RWPE2 (cell line): ENCODE data around the gene RTN4IP1.
A peak's percentile ranks its signal among the peaks of the same experiment; 100 is the strongest.

Experiments used
- ATAC-seq: fragments of 200-7000 bp; cut with Tn5 transposase; 3 replicates; pipeline ENCODE4 v1.9.1; 2021; ENCODE audit warnings: low read depth
- DNase-seq: peaks from one replicate; pipeline ENCODE4 v3.0.0-alpha.2; 2020; ENCODE audit warnings: low spot score
- H3K27ac ChIP-seq: fragments of 450-650 bp; 2 replicates; pipeline ENCODE4 v1.5.1; 2017; ENCODE audit warnings: mild to moderate bottlenecking; ENCODE audit not compliant: poor library complexity, severe bottlenecking
- H3K27me3 ChIP-seq: fragments of 250-450 bp; sonication (Bioruptor Pico); 2 replicates; pipeline ENCODE4 v1.5.1; 2021; ENCODE audit warnings: mild to moderate bottlenecking, moderate library complexity; ENCODE audit not compliant: insufficient read depth, poor library complexity, severe bottlenecking
- H3K36me3 ChIP-seq: fragments of 250-450 bp; sonication (Bioruptor Pico); 2 replicates; pipeline ENCODE4 v1.5.1; 2020; ENCODE audit warnings: low read depth, mild to moderate bottlenecking, moderate library complexity
- H3K4me1 ChIP-seq: fragments of 250-450 bp; sonication (Bioruptor Pico); 2 replicates; pipeline ENCODE4 v1.5.1; 2021; ENCODE audit warnings: mild to moderate bottlenecking, moderate library complexity; ENCODE audit not compliant: insufficient read depth, poor library complexity, severe bottlenecking
- H3K4me3 ChIP-seq: fragments of 250-450 bp; sonication (Bioruptor Pico); 2 replicates; pipeline ENCODE4 v1.5.1; 2021; ENCODE audit warnings: mild to moderate bottlenecking, moderate library complexity; ENCODE audit not compliant: severe bottlenecking
- H3K9me3 ChIP-seq: fragments of 250-450 bp; sonication (Bioruptor Pico); 2 replicates; pipeline ENCODE4 v1.5.1; 2021; ENCODE audit warnings: mild to moderate bottlenecking, moderate library complexity; ENCODE audit not compliant: severe bottlenecking
- TF ChIP-seq, protein P1 (sequence below): fragments of 450-650 bp; IDR thresholded peaks from one replicate; pipeline ENCODE4 v1.5.1; 2017; ENCODE audit warnings: mild to moderate bottlenecking, moderate library complexity; ENCODE audit not compliant: poor library complexity, severe bottlenecking

Gene RTN4IP1

DNA sequence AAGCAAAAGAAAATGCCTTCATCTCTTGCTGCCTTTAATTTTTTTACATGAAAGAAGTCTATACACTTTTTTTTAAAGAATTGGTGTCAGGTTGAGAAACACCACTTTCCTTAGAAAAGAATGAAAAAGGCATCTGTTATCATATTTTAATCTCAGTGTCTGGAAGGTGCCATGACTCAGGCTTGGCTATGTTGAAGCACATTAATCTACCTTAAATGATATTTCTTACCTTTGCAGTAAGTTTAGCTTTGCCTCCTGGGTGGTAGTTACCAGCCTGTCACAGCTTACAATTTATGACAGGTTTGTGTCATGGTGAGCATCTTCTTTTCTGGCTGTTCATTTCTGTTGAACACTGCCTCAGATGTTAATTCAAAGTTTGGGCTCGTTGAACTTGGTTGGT lies 95.3 kb downstream of the RTN4IP1 start:
- Histone ChIP-seq H3K9me3 (no peaks in the 10 kb centered on the region), H3K36me3 (peaks cover 96% of the 10 kb centered on the region), H3K4me1 (peaks cover 51% of the 10 kb centered on the region), H3K27me3 (no peaks in the 10 kb centered on the region), H3K4me3 (no peak overlapping the region), H3K27ac (peak overlapping the region; percentile 99)
- DNase-seq (no peak), ATAC-seq (peak; percentile 33; the same call in 1 of the 3 replicates)
- TF ChIP-seq, protein P1, sequence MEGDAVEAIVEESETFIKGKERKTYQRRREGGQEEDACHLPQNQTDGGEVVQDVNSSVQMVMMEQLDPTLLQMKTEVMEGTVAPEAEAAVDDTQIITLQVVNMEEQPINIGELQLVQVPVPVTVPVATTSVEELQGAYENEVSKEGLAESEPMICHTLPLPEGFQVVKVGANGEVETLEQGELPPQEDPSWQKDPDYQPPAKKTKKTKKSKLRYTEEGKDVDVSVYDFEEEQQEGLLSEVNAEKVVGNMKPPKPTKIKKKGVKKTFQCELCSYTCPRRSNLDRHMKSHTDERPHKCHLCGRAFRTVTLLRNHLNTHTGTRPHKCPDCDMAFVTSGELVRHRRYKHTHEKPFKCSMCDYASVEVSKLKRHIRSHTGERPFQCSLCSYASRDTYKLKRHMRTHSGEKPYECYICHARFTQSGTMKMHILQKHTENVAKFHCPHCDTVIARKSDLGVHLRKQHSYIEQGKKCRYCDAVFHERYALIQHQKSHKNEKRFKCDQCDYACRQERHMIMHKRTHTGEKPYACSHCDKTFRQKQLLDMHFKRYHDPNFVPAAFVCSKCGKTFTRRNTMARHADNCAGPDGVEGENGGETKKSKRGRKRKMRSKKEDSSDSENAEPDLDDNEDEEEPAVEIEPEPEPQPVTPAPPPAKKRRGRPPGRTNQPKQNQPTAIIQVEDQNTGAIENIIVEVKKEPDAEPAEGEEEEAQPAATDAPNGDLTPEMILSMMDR, result no peak

DNA sequence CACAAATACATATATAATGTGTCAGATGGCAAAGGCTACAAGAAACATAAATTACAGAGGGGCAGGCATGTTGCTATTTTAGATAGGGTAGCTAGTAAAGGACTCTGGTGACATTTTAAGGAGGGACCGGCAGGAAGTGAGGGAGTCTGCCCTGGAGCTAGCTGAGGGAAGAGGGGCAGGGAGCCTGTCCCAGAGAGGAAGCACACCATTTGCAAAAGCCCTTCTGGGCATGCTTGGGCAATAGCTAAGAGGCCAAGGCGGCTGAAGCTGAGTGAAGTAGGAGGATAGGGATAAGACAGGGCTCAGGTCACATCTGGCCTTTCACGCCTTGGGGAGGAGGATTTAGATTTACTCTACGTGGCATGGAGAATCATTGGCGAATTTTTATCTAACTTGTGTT lies 96.2 kb downstream of the RTN4IP1 start:
- H3K36me3 ChIP-seq, result peaks cover 95% of the 10 kb centered on the region
- H3K4me3 ChIP-seq, result no peak overlapping the region
- no peaks in the 10 kb centered on the region for H3K27me3 ChIP-seq
- peak overlapping the region; percentile 99 for H3K27ac ChIP-seq
- no peak for ATAC-seq
- peaks cover 59% of the 10 kb centered on the region for H3K4me1 ChIP-seq
- DNase-seq, result no peak
- no peaks in the 10 kb centered on the region for H3K9me3 ChIP-seq
- TF ChIP-seq, protein P1, result no peak

DNA sequence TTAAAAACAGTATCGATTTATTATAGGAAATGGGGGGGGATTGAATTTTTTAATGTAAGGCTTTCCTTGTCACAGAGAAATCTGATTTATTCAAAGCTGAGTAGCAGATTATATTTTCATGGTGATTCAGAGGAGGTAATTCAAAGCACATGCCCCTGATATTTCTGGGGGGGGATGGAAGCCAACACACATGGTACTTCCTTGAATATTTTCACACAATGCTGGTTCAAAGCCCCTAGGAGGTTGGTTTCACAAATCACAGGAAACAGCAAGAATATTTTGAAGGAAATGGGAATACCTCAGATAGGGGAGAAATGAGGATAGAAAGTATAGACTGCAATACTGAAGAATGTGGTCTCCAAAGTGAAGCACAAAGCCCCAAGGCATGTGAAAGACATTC lies 98.8 kb downstream of the RTN4IP1 start:
- peaks cover 95% of the 10 kb centered on the region for H3K36me3 ChIP-seq

DNA sequence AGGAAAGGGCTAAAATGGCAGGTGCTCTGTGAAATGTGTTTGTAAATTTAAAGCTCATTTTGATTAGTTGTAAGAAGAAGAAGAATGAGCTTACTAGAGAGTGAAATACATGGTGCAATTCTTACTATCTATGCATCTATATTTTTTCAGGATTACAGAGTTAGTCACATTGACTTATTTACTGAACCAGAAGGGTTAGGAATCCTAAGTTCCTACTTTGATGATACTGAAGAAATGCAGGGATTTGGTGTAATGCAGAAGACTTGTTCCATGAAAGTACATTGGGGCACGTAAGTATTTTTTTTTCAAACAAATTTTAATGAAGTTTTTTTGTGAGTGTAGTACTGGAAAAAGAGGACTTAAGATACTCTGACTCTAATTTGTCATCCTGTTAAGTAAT lies 99.3 kb downstream of the RTN4IP1 start:
- H3K4me1 ChIP-seq, result peaks cover 77% of the 10 kb centered on the region
- TF ChIP-seq, protein P1, result no peak
- peak overlapping the region; percentile 99 for H3K27ac ChIP-seq
- no peaks in the 10 kb centered on the region for H3K27me3 ChIP-seq
- ATAC-seq (no peak), DNase-seq (no peak)
- peaks cover 95% of the 10 kb centered on the region for H3K36me3 ChIP-seq
- no peak overlapping the region for H3K4me3 ChIP-seq
- no peaks in the 10 kb centered on the region for H3K9me3 ChIP-seq

More for the DNA sequence above, 98.8 kb downstream of the RTN4IP1 start:
- ATAC-seq (no peak), DNase-seq (no peak)
- Histone ChIP-seq H3K27ac (peak overlapping the region; percentile 99), H3K4me3 (no peak overlapping the region), H3K9me3 (no peaks in the 10 kb centered on the region), H3K4me1 (peaks cover 78% of the 10 kb centered on the region), H3K27me3 (no peaks in the 10 kb centered on the region)
- TF ChIP-seq, protein P1, result no peak

DNA sequence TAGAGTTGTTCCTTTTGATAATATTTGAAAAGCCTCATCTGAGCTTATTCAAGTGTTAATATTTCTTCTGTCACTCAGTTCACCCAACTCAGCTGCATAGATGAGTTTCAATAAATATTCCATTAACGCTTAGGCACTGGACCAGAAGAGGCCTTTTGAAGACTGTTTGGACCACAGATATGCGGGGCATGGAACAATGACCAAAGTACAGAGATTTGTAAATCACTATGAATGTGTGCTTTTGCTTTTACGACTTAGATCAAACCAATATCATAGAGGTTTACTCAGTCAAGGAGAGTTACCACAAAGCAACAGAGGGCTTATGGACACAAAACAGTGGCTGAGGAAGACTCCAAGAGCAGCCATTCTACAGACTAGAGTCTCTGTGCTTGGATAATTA lies 99.9 kb downstream of the RTN4IP1 start:
- no peak overlapping the region for H3K4me3 ChIP-seq
- ATAC-seq (no peak), DNase-seq (no peak)
- peaks cover 95% of the 10 kb centered on the region for H3K36me3 ChIP-seq
- peaks cover 78% of the 10 kb centered on the region for H3K4me1 ChIP-seq
- H3K27me3 ChIP-seq, result no peaks in the 10 kb centered on the region
- TF ChIP-seq, protein P1, result no peak
- H3K9me3 ChIP-seq, result no peaks in the 10 kb centered on the region
- peak overlapping the region; percentile 99 for H3K27ac ChIP-seq
